CD4-positive, alpha-beta T cell (primary cell): ENCODE measurements around the gene PCDHGB1. TPM values are rescaled to one million over a fixed set of nuclear protein-coding genes. Genes with fewer than 3 reads are reported as not detected.
"Not testable (repeated sequence)": the region's sequence is repeated elsewhere in the genome, so short reads cannot be mapped to it uniquely, and the experiment has no call there.

Experiments
- ATAC-seq: fragments of 200-7000 bp; cut with Tn5 transposase; one replicate; pipeline ENCODE4 v1.10.0; 2022; ENCODE audit warnings: mild to moderate bottlenecking; ENCODE audit not compliant: poor library complexity
- CTCF ChIA-PET: fragments of 350-600 bp; sonication (Branson Sonifier 250); formaldehyde crosslinking; loops from one replicate; lab custom pipeline; 2021; ENCODE audit warnings: antibody characterized with exemption, inconsistent platforms; lab: Charles Lee
- POLR2A ChIA-PET: fragments of 350-600 bp; sonication (Branson Sonifier 250); formaldehyde crosslinking; loops from one replicate; lab custom pipeline; 2021; ENCODE audit warnings: antibody characterized with exemption, inconsistent platforms; lab: Charles Lee
- DNase-seq, 14 experiments: peaks; one replicate each; pipeline ENCODE4 v3.0.0-alpha.2; 2013 to 2020; ENCODE audit warnings: mixed read lengths in 2 of 14
- H3K27ac ChIP-seq, 2 donors: one replicate each; pipeline versions ENCODE4 v1.5.1 to v1.7.0; 2013; ENCODE audit warnings: low read length in 2 of 2, low read depth in 1 of 2, mild to moderate bottlenecking in 1 of 2
- H3K27me3 ChIP-seq, 2 experiments: 1 replicate in 1 of 2; 2 replicates in 1 of 2; pipeline versions ENCODE4 v1.6.1 to v1.7.0; 2013; ENCODE audit warnings: low read length in 2 of 2, control low read depth in 1 of 2, mild to moderate bottlenecking in 1 of 2, moderate library complexity in 1 of 2; ENCODE audit not compliant: insufficient read depth in 2 of 2, control insufficient read depth in 1 of 2
- H3K36me3 ChIP-seq: one replicate; pipeline ENCODE4 v1.6.1; 2013; ENCODE audit warnings: low read length, control low read depth; ENCODE audit not compliant: insufficient read depth
- H3K4me1 ChIP-seq: one replicate; pipeline ENCODE4 v1.6.1; 2013; ENCODE audit warnings: low read length, control low read depth; ENCODE audit not compliant: insufficient read depth
- H3K4me3 ChIP-seq: one replicate; pipeline ENCODE4 v1.5.1; 2013; ENCODE audit warnings: mild to moderate bottlenecking, low read length, moderate library complexity
- H3K9me3 ChIP-seq, 2 experiments: 1 replicate in 1 of 2; 2 replicates in 1 of 2; pipeline versions ENCODE4 v1.6.1 to v1.7.0; 2013; ENCODE audit warnings: low read length in 2 of 2, mild to moderate bottlenecking in 2 of 2, control low read depth in 1 of 2, moderate library complexity in 1 of 2; ENCODE audit not compliant: control insufficient read depth in 1 of 2, insufficient read depth in 1 of 2
- H3K27ac Mint-ChIP-seq: one replicate; pipeline ENCODE4 v1.8.0; 2020; ENCODE audit warnings: mixed read lengths
- H3K27me3 Mint-ChIP-seq: one replicate; pipeline ENCODE4 v1.8.0; 2021; ENCODE audit warnings: mixed read lengths
- H3K36me3 Mint-ChIP-seq: one replicate; pipeline ENCODE4 v1.8.0; 2021; ENCODE audit warnings: low read depth, mixed read lengths
- H3K4me1 Mint-ChIP-seq: one replicate; pipeline ENCODE4 v1.8.0; 2021; ENCODE audit warnings: low read depth, mixed read lengths
- H3K4me3 Mint-ChIP-seq: one replicate; pipeline ENCODE4 v1.8.0; 2020; ENCODE audit warnings: mild to moderate bottlenecking, mixed read lengths
- H3K9me3 Mint-ChIP-seq: one replicate; pipeline ENCODE4 v1.8.0; 2020; ENCODE audit warnings: mixed read lengths
- intact Hi-C, 2 experiments: fragments of 100-400 bp; cut with DNase I in 1 of 2; cut with micrococcal nuclease in 1 of 2; formaldehyde crosslinking; loops; one replicate each; pipeline versions ENCODE4 v1.15.1 to v1.9.0; 2023 to 2025; cut with DNase I, micrococcal nuclease
- total RNA-seq, 174 experiments: library from RNA in 2 of 174; stranded (reverse) in 2 of 174; gene quantifications; one replicate each; pipeline ENCODE4 v1.2.3 and lab custom pipeline; 2021 to 2026
- TF ChIP-seq, protein P1 (sequence below): fragments of 200-600 bp; IDR thresholded peaks from one replicate; pipeline ENCODE4 v1.8.0; 2022; ENCODE audit warnings: antibody characterized with exemption, mild to moderate bottlenecking

Gene PCDHGB1
- total RNA-seq, 2 experiments from 2014 or later: 0.05 TPM; not detected in 1

- TF ChIP-seq, protein P1, sequence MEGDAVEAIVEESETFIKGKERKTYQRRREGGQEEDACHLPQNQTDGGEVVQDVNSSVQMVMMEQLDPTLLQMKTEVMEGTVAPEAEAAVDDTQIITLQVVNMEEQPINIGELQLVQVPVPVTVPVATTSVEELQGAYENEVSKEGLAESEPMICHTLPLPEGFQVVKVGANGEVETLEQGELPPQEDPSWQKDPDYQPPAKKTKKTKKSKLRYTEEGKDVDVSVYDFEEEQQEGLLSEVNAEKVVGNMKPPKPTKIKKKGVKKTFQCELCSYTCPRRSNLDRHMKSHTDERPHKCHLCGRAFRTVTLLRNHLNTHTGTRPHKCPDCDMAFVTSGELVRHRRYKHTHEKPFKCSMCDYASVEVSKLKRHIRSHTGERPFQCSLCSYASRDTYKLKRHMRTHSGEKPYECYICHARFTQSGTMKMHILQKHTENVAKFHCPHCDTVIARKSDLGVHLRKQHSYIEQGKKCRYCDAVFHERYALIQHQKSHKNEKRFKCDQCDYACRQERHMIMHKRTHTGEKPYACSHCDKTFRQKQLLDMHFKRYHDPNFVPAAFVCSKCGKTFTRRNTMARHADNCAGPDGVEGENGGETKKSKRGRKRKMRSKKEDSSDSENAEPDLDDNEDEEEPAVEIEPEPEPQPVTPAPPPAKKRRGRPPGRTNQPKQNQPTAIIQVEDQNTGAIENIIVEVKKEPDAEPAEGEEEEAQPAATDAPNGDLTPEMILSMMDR: no peak
- POLR2A ChIA-PET: no interaction called here
- intact Hi-C loops: no loop called here
- Histone ChIP-seq H3K27me3 (peaks cover 66 to 67% of the 10 kb centered on the region in 2 experiments), H3K27ac (no peak overlapping the region), H3K4me3 (no peak overlapping the region), H3K9me3 (peaks cover 41 to 59% of the 10 kb centered on the region in 2 experiments), H3K36me3 (no peaks in the 10 kb centered on the region), H3K4me1 (peaks cover 8% of the 10 kb centered on the region)
- ATAC-seq (no peak), DNase-seq (no peak)
- Mint-ChIP-seq H3K27ac (no peak overlapping the region), H3K9me3 (peaks cover 19% of the 10 kb centered on the region), H3K27me3 (peaks cover 82% of the 10 kb centered on the region), H3K36me3 (peaks cover 34% of the 10 kb centered on the region), H3K4me1 (peaks cover 11% of the 10 kb centered on the region), H3K4me3 (no peak overlapping the region)
- CTCF ChIA-PET: interaction anchor here (2.7 kb wide), 1 partner anchor 51 kb away, joined by 11 read pairs; the partner anchor contains the start of gene TAF7
Measured at GRCh38 chr5:141371572-141372475, 21.9 kb downstream of the PCDHGB1 start.

GRCh38 chr5:141373673-141374317 lies 23.9 kb downstream of the PCDHGB1 start, which contains the start of gene PCDHGA6:
Gene PCDHGA6 (plus strand): TSS chr5:141373891. CDS start chr5:141374084, 193 bp downstream.
- peaks cover 34% of the 10 kb centered on the region for H3K36me3 Mint-ChIP-seq
- H3K27me3 ChIP-seq: peaks cover 58 to 69% of the 10 kb centered on the region in 2 experiments
- peaks cover 49 to 56% of the 10 kb centered on the region in 2 experiments for H3K9me3 ChIP-seq
- peak in 2 of 14 experiments; percentile 9 to 22 for DNase-seq
- CTCF ChIA-PET: interaction anchor here (1.1 to 1.3 kb wide), 2 partner anchors 38 to 147 kb away, joined by 3 read pairs; partner anchors contain the start of gene PCDHGA10
- no peak within 1 kb of the TSS for H3K27ac ChIP-seq
- H3K4me3 Mint-ChIP-seq: no peak within 1 kb of the TSS
- TF ChIP-seq, protein P1: no peak
- peak within 1 kb of the TSS; percentile 1 for H3K4me3 ChIP-seq
- no peaks in the 10 kb centered on the region for H3K36me3 ChIP-seq
- H3K9me3 Mint-ChIP-seq: peaks cover 17% of the 10 kb centered on the region
- H3K4me1 ChIP-seq: peaks cover 8% of the 10 kb centered on the region
- H3K27me3 Mint-ChIP-seq: peaks cover 81% of the 10 kb centered on the region
- H3K27ac Mint-ChIP-seq: no peak within 1 kb of the TSS
- ATAC-seq: no peak
- POLR2A ChIA-PET: no interaction called here
- peaks cover 11% of the 10 kb centered on the region for H3K4me1 Mint-ChIP-seq
- intact Hi-C loops: no loop called here

GRCh38 chr5:141374627-141375026 lies 24.7 kb downstream of the PCDHGB1 start:
- CTCF ChIA-PET: interaction anchor here (1.1 to 1.3 kb wide), 2 partner anchors 37 to 146 kb away, joined by 3 read pairs; partner anchors contain the start of gene PCDHGA10
- DNase-seq (no peak), ATAC-seq (no peak)
- TF ChIP-seq, protein P1: no peak
- POLR2A ChIA-PET: no interaction called here
- intact Hi-C loops: no loop called here
- Mint-ChIP-seq H3K4me3 (no peak overlapping the region), H3K4me1 (peaks cover 10% of the 10 kb centered on the region), H3K9me3 (peaks cover 16% of the 10 kb centered on the region), H3K27me3 (peaks cover 81% of the 10 kb centered on the region), H3K36me3 (peaks cover 42% of the 10 kb centered on the region), H3K27ac (no peak overlapping the region)
- H3K4me1 ChIP-seq: peaks cover 8% of the 10 kb centered on the region
- no peak overlapping the region for H3K27ac ChIP-seq
- peaks cover 49 to 56% of the 10 kb centered on the region in 2 experiments for H3K9me3 ChIP-seq
- H3K27me3 ChIP-seq: peaks cover 52 to 63% of the 10 kb centered on the region in 2 experiments
- no peaks in the 10 kb centered on the region for H3K36me3 ChIP-seq
- H3K4me3 ChIP-seq: no peak overlapping the region

GRCh38 chr5:141375444-141376155 lies 25.7 kb downstream of the PCDHGB1 start:
- H3K4me3 ChIP-seq, intact Hi-C loops, ATAC-seq, H3K4me3 Mint-ChIP-seq, H3K4me1 Mint-ChIP-seq, POLR2A ChIA-PET, H3K4me1 ChIP-seq, H3K27ac Mint-ChIP-seq, H3K27ac ChIP-seq, DNase-seq, CTCF ChIA-PET, H3K36me3 ChIP-seq: not testable (repeated sequence)
- Mint-ChIP-seq H3K36me3 (peaks cover 35% of the 10 kb centered on the region), H3K9me3 (peaks cover 10% of the 10 kb centered on the region), H3K27me3 (peaks cover 80% of the 10 kb centered on the region)
- H3K9me3 ChIP-seq: peaks cover 48 to 51% of the 10 kb centered on the region in 2 experiments
- H3K27me3 ChIP-seq: peaks cover 54 to 55% of the 10 kb centered on the region in 2 experiments
